Neural cell (in vitro differentiated cells): ENCODE measurements around the gene TSPO.

ENCODE experiments used
- EZH2 ChIP-seq: fragments of 200-600, 300-800 bp; shearing (Covaris generic), sonication (generic); IDR thresholded peaks from 2 replicates; pipeline ENCODE4 v1.6.1; 2014; ENCODE audit warnings: antibody characterized with exemption, low read length, borderline replicate concordance, mild to moderate bottlenecking; ENCODE audit not compliant: insufficient read depth, poor library complexity, severe bottlenecking
- TAF1 ChIP-seq: IDR thresholded peaks from 2 replicates; pipeline ENCODE4 v1.6.1; 2012; ENCODE audit warnings: low read depth
- TF ChIP-seq, protein P1 (sequence below): fragments of 450-650 bp; IDR thresholded peaks from 2 replicates; pipeline ENCODE4 v1.5.1; 2014; ENCODE audit warnings: antibody characterized with exemption, mild to moderate bottlenecking, moderate library complexity; ENCODE audit not compliant: poor library complexity, severe bottlenecking
- TF ChIP-seq, protein P2 (sequence below): IDR thresholded peaks from 2 replicates; pipeline ENCODE4 v1.6.1; 2012; ENCODE audit warnings: borderline replicate concordance

DNA sequence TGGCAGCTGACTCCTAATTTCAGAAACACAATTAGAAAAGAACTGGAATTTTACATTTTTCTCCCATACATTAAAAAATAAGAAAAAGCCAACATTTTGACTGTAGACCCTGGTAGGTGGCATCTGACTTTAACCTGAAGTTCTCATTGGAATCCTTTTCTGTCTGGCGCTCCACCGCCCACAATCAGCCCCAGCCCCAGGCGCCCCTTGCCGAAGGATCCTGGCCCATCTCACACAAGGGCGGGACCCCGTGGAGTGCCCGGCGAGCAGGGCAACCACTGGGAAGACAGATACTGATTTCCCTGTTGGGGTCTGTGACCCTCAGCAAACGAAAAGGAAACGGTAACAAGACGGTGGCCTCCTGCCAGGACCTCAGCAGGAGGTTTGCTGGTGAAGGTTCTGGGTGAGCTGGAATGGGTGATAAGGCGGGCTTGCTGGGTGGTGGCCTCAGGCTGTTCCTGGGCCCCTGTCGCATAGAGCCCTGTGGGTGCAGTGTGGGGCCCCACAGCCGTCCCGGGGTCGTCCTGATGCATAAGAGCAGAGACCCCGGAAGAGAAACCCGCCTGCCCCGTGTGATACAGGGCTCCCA is 15.7 kb downstream of the TSPO start:
- TF ChIP-seq, protein P1, sequence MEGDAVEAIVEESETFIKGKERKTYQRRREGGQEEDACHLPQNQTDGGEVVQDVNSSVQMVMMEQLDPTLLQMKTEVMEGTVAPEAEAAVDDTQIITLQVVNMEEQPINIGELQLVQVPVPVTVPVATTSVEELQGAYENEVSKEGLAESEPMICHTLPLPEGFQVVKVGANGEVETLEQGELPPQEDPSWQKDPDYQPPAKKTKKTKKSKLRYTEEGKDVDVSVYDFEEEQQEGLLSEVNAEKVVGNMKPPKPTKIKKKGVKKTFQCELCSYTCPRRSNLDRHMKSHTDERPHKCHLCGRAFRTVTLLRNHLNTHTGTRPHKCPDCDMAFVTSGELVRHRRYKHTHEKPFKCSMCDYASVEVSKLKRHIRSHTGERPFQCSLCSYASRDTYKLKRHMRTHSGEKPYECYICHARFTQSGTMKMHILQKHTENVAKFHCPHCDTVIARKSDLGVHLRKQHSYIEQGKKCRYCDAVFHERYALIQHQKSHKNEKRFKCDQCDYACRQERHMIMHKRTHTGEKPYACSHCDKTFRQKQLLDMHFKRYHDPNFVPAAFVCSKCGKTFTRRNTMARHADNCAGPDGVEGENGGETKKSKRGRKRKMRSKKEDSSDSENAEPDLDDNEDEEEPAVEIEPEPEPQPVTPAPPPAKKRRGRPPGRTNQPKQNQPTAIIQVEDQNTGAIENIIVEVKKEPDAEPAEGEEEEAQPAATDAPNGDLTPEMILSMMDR: no peak
- TF ChIP-seq, protein P2, sequence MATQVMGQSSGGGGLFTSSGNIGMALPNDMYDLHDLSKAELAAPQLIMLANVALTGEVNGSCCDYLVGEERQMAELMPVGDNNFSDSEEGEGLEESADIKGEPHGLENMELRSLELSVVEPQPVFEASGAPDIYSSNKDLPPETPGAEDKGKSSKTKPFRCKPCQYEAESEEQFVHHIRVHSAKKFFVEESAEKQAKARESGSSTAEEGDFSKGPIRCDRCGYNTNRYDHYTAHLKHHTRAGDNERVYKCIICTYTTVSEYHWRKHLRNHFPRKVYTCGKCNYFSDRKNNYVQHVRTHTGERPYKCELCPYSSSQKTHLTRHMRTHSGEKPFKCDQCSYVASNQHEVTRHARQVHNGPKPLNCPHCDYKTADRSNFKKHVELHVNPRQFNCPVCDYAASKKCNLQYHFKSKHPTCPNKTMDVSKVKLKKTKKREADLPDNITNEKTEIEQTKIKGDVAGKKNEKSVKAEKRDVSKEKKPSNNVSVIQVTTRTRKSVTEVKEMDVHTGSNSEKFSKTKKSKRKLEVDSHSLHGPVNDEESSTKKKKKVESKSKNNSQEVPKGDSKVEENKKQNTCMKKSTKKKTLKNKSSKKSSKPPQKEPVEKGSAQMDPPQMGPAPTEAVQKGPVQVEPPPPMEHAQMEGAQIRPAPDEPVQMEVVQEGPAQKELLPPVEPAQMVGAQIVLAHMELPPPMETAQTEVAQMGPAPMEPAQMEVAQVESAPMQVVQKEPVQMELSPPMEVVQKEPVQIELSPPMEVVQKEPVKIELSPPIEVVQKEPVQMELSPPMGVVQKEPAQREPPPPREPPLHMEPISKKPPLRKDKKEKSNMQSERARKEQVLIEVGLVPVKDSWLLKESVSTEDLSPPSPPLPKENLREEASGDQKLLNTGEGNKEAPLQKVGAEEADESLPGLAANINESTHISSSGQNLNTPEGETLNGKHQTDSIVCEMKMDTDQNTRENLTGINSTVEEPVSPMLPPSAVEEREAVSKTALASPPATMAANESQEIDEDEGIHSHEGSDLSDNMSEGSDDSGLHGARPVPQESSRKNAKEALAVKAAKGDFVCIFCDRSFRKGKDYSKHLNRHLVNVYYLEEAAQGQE: no peak
- TF ChIP-seq EZH2 (no peak), TAF1 (no peak)
